ENCODE measurements around the gene SLC30A3. TPM values are rescaled to one million over a fixed set of nuclear protein-coding genes. Genes with fewer than 3 reads are reported as not detected.

SLC30A3 gene, protein sequence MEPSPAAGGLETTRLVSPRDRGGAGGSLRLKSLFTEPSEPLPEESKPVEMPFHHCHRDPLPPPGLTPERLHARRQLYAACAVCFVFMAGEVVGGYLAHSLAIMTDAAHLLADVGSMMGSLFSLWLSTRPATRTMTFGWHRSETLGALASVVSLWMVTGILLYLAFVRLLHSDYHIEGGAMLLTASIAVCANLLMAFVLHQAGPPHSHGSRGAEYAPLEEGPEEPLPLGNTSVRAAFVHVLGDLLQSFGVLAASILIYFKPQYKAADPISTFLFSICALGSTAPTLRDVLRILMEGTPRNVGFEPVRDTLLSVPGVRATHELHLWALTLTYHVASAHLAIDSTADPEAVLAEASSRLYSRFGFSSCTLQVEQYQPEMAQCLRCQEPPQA
- not detected in 2 replicates for total RNA-seq

DNA sequence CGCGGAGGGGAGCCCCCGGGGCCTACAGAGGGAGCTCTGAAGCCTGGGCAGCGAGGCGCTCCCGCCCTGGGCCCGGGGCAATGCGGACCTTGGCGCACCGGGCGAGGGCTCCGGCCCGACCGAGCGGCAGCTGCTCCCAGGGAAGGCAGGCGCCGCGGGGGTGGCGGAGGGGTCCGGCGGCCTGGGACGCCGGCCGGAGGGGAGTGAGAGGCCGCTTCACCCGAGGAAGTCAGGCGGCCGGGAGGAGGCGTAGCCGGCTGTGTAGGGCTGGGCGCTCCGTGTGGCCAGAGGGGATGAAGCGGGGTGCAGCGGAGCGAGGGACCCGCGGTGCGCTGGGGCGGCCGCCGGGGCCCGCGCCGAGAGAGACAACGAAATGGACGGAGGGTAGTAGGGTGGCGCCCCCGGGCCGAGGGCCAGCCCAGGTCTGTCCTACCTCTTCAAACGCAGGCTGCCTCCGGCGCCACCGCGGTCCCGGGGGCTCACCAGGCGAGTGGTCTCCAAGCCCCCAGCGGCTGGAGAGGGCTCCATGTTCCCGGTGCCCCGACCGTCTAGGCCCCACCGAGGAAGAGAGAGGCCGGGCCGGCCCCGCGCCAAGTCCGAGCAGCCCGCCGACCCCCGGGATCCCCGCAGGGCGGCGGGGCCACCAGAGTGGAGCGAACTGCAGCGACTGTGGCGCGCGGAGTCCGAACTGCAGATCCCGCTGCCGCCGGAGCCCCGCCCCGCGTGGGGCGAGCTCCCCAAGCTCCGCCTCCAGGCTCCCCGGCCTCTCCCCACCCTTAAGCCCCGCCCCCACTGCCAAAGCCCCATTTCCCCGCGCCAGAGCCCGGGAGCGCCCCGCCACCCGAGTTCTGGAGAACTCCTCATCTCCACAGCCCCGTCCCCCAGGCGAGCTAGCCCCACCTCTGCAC, at the start of gene SLC30A3:
SLC30A3 (minus strand) TSS at position 669 of the 908 bp plus-strand sequence; CDS start at position 528, 141 bp downstream.

DNA sequence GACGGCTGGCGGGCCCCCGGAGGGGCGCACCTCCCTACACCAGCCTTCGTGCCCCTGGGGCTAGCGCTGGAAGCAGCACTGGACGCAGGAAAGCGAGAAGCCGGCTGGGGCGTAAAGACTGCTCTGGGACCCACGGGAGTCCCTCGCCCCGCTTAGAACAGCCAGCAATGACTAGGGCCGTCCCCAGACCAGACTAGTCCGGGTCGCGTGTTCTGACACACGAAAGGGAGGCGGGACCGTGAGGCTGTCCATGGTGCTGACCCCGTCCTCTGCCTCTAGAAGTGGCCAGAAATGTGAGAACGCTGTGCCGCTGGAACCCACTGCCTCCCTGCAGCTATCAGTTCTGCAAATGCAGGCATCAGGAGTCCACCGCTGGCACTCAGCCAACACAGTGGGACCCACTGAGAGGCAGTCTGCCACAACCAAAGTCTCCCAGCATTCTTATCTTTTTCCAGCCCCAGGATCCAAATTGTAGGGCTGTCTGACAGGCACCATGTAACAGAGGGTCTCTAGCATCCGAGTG, 45.6 kb upstream of the SLC30A3 start, which contains the start of gene UCN:
UCN (minus strand) TSS at position 87 of the 523 bp plus-strand sequence. CDS start 550 bp downstream, outside the sequence.

DNA sequence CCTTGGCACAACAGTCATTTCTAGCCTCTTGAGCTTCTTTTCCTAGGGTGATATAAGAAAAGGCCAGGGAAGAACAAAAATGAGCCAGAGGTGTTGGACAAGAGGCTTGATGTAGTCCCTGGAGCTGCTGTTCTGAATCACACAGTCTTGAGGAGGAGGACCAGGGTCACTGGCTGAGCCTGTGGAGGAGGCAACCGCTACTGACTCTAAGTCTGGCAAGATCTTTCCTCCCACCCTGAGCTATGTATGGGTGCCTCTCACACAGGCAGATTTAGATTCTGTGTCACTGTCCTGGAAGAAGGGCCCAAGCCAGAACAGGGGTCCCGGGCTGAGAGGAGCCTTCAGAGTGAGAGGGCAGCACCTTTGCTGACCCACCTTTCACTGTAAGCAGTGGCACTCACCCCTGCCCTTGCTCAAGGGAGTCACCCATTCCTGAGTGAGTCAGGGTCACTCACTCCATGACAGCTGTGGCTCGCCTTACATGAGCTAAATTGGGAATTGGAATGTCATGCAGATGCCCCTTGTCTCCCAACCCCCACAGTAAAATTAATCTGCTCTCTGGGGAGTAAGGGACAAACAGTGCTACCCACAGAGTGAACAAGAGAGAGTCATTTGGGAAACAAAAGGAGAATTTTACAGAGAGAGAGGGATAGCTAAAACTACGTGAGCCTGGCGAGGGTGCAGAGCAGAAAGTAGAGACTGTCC, 19.2 kb upstream of the SLC30A3 start, which contains the start of gene TRIM54:
TRIM54 (plus strand) TSS at position 575 of the 705 bp plus-strand sequence. CDS start 303 bp downstream, outside the sequence.

DNA sequence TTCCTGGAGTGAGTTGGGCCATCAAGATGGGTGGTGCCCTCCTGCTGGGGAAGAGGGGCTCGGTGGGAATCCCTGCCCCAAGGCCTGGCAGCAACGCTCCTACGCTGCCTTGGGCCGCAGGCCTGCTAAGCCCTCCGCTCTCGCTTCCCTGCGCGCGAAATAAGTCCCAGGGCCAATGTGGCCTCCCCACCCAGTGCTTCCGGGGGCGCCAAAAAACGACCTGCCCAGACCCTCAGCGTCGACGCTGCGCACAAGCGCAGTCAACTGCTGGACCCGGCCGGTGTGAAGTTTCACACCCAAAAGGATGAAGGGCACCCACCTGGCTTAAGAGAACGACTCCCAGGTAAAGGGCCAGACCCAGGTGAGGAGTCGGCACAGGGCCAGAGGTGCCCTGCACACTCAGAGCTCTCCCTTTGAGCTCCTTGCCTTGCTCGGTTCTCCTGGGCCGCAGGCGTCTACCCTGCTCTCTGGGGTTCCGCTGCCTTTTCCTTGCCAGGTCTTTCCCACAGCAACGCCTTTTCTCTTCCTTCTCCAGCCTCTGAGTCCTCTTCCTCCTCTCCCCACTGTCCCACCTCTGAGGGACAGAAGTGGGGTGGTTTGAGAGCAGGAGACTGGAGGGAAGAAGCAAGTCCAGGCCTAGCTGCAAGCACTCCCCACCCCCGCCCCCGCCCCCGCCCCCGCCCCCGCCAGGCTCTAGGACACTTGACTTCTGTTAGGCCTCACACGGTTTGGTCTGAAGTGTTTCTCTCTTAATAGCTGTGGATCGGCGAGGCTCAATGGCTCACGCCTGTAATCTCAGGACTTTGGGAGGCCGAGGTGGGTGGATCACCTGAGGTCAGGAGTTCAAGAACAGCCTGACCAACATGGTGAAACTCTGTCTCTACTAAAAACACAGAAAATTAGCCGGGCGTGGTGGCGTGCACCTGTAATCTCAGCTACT, 12.6 kb upstream of the SLC30A3 start, which contains the start of gene DNAJC5G:
DNAJC5G (plus strand) TSS at position 223 of the 940 bp plus-strand sequence. CDS start 1,296 bp downstream, outside the sequence.

DNA sequence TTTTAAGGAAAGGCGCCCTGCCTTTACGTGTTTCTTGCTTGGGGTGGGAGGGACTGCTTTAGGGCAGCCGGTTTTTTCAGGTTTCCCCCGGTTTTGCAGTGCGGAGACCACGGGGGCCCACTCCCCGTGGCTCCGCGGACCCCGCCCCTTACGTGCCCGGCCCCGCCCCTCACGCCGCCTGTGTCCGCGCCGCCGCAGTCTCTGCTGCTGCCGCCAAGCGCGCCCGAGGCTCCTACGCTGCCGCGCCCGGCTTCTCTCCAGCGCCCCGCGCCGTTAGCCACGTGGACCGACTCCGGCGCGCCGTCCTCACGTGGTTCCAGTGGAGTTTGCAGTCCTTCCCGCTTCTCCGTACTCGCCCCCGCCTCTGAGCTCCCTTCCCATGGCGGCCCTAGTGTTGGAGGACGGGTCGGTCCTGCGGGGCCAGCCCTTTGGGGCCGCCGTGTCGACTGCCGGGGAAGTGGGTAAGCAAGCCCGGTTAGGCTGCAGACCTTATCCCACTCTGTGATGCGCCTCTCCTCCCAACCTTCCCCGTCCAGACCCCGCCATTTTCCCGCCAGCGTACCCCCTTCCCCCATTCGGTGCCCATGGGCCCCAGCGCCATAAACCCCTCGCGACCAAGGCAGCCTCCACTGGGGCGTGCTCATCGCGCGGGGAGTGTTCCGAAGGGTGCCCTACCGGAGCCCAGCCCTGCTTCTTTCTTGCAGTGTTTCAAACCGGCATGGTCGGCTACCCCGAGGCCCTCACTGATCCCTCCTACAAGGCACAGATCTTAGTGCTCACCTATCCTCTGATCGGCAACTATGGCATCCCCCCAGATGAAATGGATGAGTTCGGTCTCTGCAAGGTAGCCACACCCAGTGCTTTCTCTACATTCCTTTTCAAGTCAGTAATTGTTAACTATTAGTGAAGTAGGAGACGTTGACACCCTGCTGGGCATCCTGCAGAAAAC, 45.4 kb downstream of the SLC30A3 start, which contains the start of gene CAD:
CAD (plus strand) TSS at position 197 of the 949 bp plus-strand sequence; CDS start at position 380, 183 bp downstream.

DNA sequence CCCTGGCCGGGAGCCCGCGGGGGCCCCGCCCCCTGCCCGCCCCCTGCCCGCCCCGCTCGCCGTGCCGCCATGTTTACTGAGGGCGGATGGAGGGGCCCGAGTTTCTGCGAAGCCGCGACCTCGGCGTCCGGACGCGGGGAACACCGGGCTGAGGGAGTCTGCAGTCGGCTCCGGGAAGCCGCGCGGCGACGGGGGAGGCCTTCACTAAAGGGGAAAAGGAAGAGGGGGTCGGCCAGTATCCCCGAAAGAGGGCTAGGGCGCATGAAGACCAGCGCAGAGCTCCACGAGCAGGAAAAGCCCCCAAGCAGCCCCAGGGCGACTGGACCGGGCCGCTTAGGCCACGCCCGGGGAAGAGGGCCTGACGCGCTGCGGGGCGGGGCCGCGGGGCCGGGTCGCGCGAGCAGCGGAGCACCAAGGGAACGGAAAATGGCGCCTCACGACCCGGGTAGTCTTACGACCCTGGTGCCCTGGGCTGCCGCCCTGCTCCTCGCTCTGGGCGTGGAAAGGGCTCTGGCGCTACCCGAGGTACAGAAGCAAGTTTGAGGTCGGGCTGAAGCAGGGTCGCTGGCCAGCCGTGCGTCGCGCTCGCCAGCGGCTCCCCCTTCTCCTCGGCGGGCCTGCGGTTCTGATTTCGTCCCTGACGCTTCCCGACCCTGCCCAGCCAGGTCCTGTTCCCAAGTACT, 50.8 kb downstream of the SLC30A3 start, which contains the start of the genes ATRAID and SLC5A6:
ATRAID (plus strand) TSS at position 99 of the 683 bp plus-strand sequence; CDS start at position 427, 328 bp downstream.
SLC5A6 (minus strand) TSS at position 326 of the 683 bp plus-strand sequence. CDS start 4,618 bp downstream, outside the sequence.

Other genes with a start within 250 kb of the SLC30A3 start
- gene TMEM214, start 230.1 kb downstream of the SLC30A3 start, total RNA-seq, result 18.4 and 27.4 TPM in 2 replicates
- gene AGBL5, start 211.4 kb downstream of the SLC30A3 start, total RNA-seq, result 12.3 and 17.1 TPM in 2 replicates
- gene OST4, start 191.4 kb downstream of the SLC30A3 start, total RNA-seq, result 410 and 546 TPM in 2 replicates
- 0.90 and 11.1 TPM in 2 replicates for gene EMILIN1, start 184.4 kb downstream of the SLC30A3 start, total RNA-seq
- 1.2 and 2.0 TPM in 2 replicates for gene KHK, start 176.3 kb downstream of the SLC30A3 start, total RNA-seq
- gene CGREF1, start 143.9 kb downstream of the SLC30A3 start, total RNA-seq, result 1.2 and 4.3 TPM in 2 replicates
- gene ABHD1, start 139.2 kb downstream of the SLC30A3 start, total RNA-seq, result under 0.01 TPM in 1 of 2 replicates, not detected in the other
- 44.8 and 50.9 TPM in 2 replicates for gene PREB, start 128.4 kb downstream of the SLC30A3 start, total RNA-seq
- not detected in 2 replicates for gene PRR30, start 123.6 kb downstream of the SLC30A3 start, total RNA-seq
- gene TCF23, start 114.0 kb downstream of the SLC30A3 start, total RNA-seq, result not detected in 2 replicates
- 94.9 and 128 TPM in 2 replicates for gene ATRAID, start 51.0 kb downstream of the SLC30A3 start, total RNA-seq
- gene SLC5A6, start 50.8 kb downstream of the SLC30A3 start, total RNA-seq, result 19.7 and 27.9 TPM in 2 replicates
- gene CAD, start 45.7 kb downstream of the SLC30A3 start, total RNA-seq, result 46.6 and 50.3 TPM in 2 replicates
- gene DNAJC5G, start 12.4 kb upstream of the SLC30A3 start, total RNA-seq, result not detected in 2 replicates
- not detected in 2 replicates for gene TRIM54, start 19.4 kb upstream of the SLC30A3 start, total RNA-seq
- gene UCN, start 45.4 kb upstream of the SLC30A3 start, total RNA-seq, result 0.09 and 0.19 TPM in 2 replicates
- gene MPV17, start 60.0 kb upstream of the SLC30A3 start, total RNA-seq, result 28.9 and 40.7 TPM in 2 replicates
- 23.6 and 23.8 TPM in 2 replicates for gene GTF3C2, start 93.7 kb upstream of the SLC30A3 start, total RNA-seq
- 38.6 and 38.8 TPM in 2 replicates for gene EIF2B4, start 107.3 kb upstream of the SLC30A3 start, total RNA-seq
- 106 and 114 TPM in 2 replicates for gene SNX17, start 107.6 kb upstream of the SLC30A3 start, total RNA-seq
- gene ZNF513, start 117.7 kb upstream of the SLC30A3 start, total RNA-seq, result 6.2 and 7.6 TPM in 2 replicates
- gene PPM1G, start 146.5 kb upstream of the SLC30A3 start, total RNA-seq, result 139 and 157 TPM in 2 replicates
- 107 and 112 TPM in 2 replicates for gene NRBP1, start 165.6 kb upstream of the SLC30A3 start, total RNA-seq
- gene KRTCAP3, start 179.3 kb upstream of the SLC30A3 start, total RNA-seq, result not detected in 2 replicates
- gene IFT172, start 226.7 kb upstream of the SLC30A3 start, total RNA-seq, result 26.2 and 28.0 TPM in 2 replicates
- gene FNDC4, start 232.2 kb upstream of the SLC30A3 start, total RNA-seq, result 30.1 and 31.8 TPM in 2 replicates
- gene GCKR, start 233.8 kb upstream of the SLC30A3 start, total RNA-seq, result 6.7 and 9.3 TPM in 2 replicates

Data from endothelial cell of coronary artery (primary cell).